ENCODE results near the gene SH3BGRL2.
A peak's percentile ranks its signal among the peaks of the same experiment; 100 is the strongest.

The SH3BGRL2 gene

GRCh38 chr6:79630883-79631692 is at the start of gene SH3BGRL2:
SH3BGRL2 (plus strand) TSS chr6:79631329; CDS start chr6:79631462, 133 bp downstream.
- DNase-seq (ENCODE audit: low read depth, low spot score): peak; percentile 35
- Histone ChIP-seq H3K4me3 (ENCODE audit: insufficient read length, low read depth) (peak within 1 kb of the TSS; percentile 69), H3K27me3 (ENCODE audit: insufficient read depth, insufficient read length) (peaks cover 23% of the 10 kb centered on the region), H3K36me3 (ENCODE audit: insufficient read depth, insufficient read length, low read length) (no peaks in the 10 kb centered on the region), H3K4me1 (ENCODE audit: insufficient read depth, insufficient read length) (no peaks in the 10 kb centered on the region), H3K9ac (ENCODE audit: insufficient read length, low read depth) (peak within 1 kb of the TSS; percentile 79), H3K9me3 (ENCODE audit: insufficient read depth, low read length) (no peaks in the 10 kb centered on the region)
- TF ChIP-seq YY1 (IDR thresholded peaks at IDR 0.05; ENCODE audit: insufficient read depth, insufficient read length) (no peak), ZNF274 (IDR thresholded peaks at IDR 0.05; ENCODE audit: low read depth, low read length) (no peak), SUZ12 (IDR thresholded peaks at IDR 0.05; ENCODE audit: extremely low read depth, insufficient read depth, insufficient read length) (no peak)

DNA sequence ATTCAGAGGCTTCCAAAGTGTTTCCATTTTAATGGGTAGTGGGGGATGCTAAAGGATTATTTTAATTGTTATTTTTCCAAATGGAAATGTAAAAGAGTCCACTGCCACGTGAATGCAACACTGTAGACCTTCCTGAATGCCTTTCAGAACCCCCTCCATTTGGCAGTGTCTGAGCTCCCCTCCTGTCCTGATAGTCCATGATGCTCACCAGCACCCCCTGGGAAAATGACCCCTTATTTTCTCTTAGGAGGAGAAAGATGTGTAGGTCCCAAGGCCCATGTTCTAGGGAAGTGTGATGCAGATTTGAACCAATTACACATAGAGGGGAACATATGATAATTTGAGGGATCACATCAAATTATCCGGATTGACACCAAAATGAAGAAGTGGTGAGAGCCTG is 46.8 kb upstream of the SH3BGRL2 start:
- TF ChIP-seq ZNF274 (IDR thresholded peaks at IDR 0.05; ENCODE audit: low read depth, low read length) (no peak), SUZ12 (IDR thresholded peaks at IDR 0.05; ENCODE audit: extremely low read depth, insufficient read depth, insufficient read length) (no peak), YY1 (IDR thresholded peaks at IDR 0.05; ENCODE audit: insufficient read depth, insufficient read length) (no peak)
- DNase-seq (ENCODE audit: low read depth, low spot score): no peak
- no peaks in the 10 kb centered on the region for H3K27me3 ChIP-seq (ENCODE audit: insufficient read depth, insufficient read length)
- H3K36me3 ChIP-seq (ENCODE audit: insufficient read depth, insufficient read length, low read length): no peaks in the 10 kb centered on the region
- no peak overlapping the region for H3K9ac ChIP-seq (ENCODE audit: insufficient read length, low read depth)
- H3K9me3 ChIP-seq (ENCODE audit: insufficient read depth, low read length): no peaks in the 10 kb centered on the region
- H3K4me3 ChIP-seq (ENCODE audit: insufficient read length, low read depth): no peak overlapping the region
- H3K4me1 ChIP-seq (ENCODE audit: insufficient read depth, insufficient read length): no peaks in the 10 kb centered on the region

- DNase-seq (ENCODE audit: low read depth, low spot score): no peak
- Histone ChIP-seq H3K36me3 (ENCODE audit: insufficient read depth, insufficient read length, low read length) (no peaks in the 10 kb centered on the region), H3K9me3 (ENCODE audit: insufficient read depth, low read length) (no peaks in the 10 kb centered on the region), H3K4me1 (ENCODE audit: insufficient read depth, insufficient read length) (no peaks in the 10 kb centered on the region), H3K27me3 (ENCODE audit: insufficient read depth, insufficient read length) (no peaks in the 10 kb centered on the region), H3K4me3 (ENCODE audit: insufficient read length, low read depth) (no peak overlapping the region), H3K9ac (ENCODE audit: insufficient read length, low read depth) (no peak overlapping the region)
- TF ChIP-seq ZNF274 (IDR thresholded peaks at IDR 0.05; ENCODE audit: low read depth, low read length) (no peak), YY1 (IDR thresholded peaks at IDR 0.05; ENCODE audit: insufficient read depth, insufficient read length) (no peak), SUZ12 (IDR thresholded peaks at IDR 0.05; ENCODE audit: extremely low read depth, insufficient read depth, insufficient read length) (no peak)
These were observed 44.6 kb upstream of the SH3BGRL2 start for GRCh38 chr6:79586548-79586947.

DNA sequence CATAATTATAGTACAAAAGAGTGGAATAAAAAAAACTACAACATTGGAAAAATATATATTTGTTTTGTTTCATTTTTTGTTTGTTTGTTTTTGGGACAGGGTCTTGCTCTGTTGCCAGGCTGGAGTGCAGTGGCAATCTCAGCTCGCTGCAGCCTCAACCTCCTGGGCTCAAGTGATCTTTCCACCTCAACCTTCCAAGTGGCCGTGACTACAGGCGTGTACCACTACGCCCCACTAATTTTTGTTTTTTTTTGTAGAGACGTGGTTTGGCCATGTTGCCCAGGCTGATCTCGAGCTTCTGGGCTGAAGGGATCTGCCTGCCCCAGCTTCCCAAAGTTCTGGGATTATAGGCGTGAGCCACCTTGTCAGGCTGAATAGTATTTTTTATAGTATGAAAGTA is 41.4 kb upstream of the SH3BGRL2 start:
- H3K9me3 ChIP-seq (ENCODE audit: insufficient read depth, low read length): no peaks in the 10 kb centered on the region
- no peaks in the 10 kb centered on the region for H3K4me1 ChIP-seq (ENCODE audit: insufficient read depth, insufficient read length)

DNA sequence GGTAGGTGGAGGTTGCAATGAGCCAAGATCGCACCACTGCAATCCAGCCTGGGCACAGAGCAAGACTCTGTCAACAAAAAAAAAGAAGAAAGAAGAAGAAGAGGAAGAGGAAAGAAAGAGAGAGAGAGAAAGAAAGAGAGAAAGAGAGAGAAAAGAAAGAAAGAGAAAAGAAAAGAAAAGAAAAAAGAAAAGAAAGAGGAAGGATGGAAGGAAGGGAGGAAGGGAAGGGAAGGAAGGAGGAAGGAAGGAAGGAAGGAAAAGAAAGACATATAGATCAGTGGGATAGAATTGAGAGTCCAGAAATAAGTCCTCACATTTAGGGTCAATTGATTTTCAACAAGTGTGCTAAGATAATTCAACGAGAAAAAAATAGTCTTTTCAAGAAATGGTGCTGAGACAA is 34.0 kb upstream of the SH3BGRL2 start:
- H3K9ac ChIP-seq (ENCODE audit: insufficient read length, low read depth): no peak overlapping the region
- no peak for TF ChIP-seq SUZ12 (IDR thresholded peaks at IDR 0.05; ENCODE audit: extremely low read depth, insufficient read depth, insufficient read length)
- TF ChIP-seq YY1 (IDR thresholded peaks at IDR 0.05; ENCODE audit: insufficient read depth, insufficient read length): no peak
- no peak for TF ChIP-seq ZNF274 (IDR thresholded peaks at IDR 0.05; ENCODE audit: low read depth, low read length)
- H3K27me3 ChIP-seq (ENCODE audit: insufficient read depth, insufficient read length): no peaks in the 10 kb centered on the region
- no peaks in the 10 kb centered on the region for H3K4me1 ChIP-seq (ENCODE audit: insufficient read depth, insufficient read length)
- H3K4me3 ChIP-seq (ENCODE audit: insufficient read length, low read depth): no peak overlapping the region
- H3K9me3 ChIP-seq (ENCODE audit: insufficient read depth, low read length): no peaks in the 10 kb centered on the region
- no peaks in the 10 kb centered on the region for H3K36me3 ChIP-seq (ENCODE audit: insufficient read depth, insufficient read length, low read length)
- no peak for DNase-seq (ENCODE audit: low read depth, low spot score)

More for the DNA sequence above, 41.4 kb upstream of the SH3BGRL2 start:
- Histone ChIP-seq H3K27me3 (ENCODE audit: insufficient read depth, insufficient read length) (no peaks in the 10 kb centered on the region), H3K4me3 (ENCODE audit: insufficient read length, low read depth) (no peak overlapping the region), H3K9ac (ENCODE audit: insufficient read length, low read depth) (no peak overlapping the region), H3K36me3 (ENCODE audit: insufficient read depth, insufficient read length, low read length) (no peaks in the 10 kb centered on the region)
- DNase-seq (ENCODE audit: low read depth, low spot score): no peak
- TF ChIP-seq ZNF274 (IDR thresholded peaks at IDR 0.05; ENCODE audit: low read depth, low read length): no peak
- no peak for TF ChIP-seq SUZ12 (IDR thresholded peaks at IDR 0.05; ENCODE audit: extremely low read depth, insufficient read depth, insufficient read length)
- TF ChIP-seq YY1 (IDR thresholded peaks at IDR 0.05; ENCODE audit: insufficient read depth, insufficient read length): no peak

DNA sequence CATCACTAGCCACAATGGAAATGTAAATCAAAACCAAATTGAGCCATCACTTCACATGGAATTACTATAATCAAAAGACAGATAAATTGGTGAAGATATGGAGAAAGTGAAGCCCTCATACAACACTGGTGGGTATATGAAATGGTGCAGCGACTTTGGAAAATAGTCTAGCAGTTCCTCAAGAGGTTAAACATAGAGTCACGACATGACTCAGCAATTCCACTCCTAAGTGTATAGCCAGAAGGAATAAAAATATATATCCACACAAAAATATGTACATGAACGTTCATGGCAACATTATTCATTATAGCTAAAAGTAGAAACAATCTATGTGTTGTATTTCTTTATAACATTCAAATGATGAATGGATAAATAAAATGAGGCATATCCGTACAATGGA is 33.1 kb upstream of the SH3BGRL2 start:
- Histone ChIP-seq H3K9me3 (ENCODE audit: insufficient read depth, low read length) (no peaks in the 10 kb centered on the region), H3K36me3 (ENCODE audit: insufficient read depth, insufficient read length, low read length) (no peaks in the 10 kb centered on the region), H3K4me1 (ENCODE audit: insufficient read depth, insufficient read length) (no peaks in the 10 kb centered on the region), H3K27me3 (ENCODE audit: insufficient read depth, insufficient read length) (no peaks in the 10 kb centered on the region), H3K4me3 (ENCODE audit: insufficient read length, low read depth) (no peak overlapping the region), H3K9ac (ENCODE audit: insufficient read length, low read depth) (no peak overlapping the region)
- TF ChIP-seq SUZ12 (IDR thresholded peaks at IDR 0.05; ENCODE audit: extremely low read depth, insufficient read depth, insufficient read length): no peak
- no peak for TF ChIP-seq ZNF274 (IDR thresholded peaks at IDR 0.05; ENCODE audit: low read depth, low read length)
- no peak for TF ChIP-seq YY1 (IDR thresholded peaks at IDR 0.05; ENCODE audit: insufficient read depth, insufficient read length)
- DNase-seq (ENCODE audit: low read depth, low spot score): no peak

DNA sequence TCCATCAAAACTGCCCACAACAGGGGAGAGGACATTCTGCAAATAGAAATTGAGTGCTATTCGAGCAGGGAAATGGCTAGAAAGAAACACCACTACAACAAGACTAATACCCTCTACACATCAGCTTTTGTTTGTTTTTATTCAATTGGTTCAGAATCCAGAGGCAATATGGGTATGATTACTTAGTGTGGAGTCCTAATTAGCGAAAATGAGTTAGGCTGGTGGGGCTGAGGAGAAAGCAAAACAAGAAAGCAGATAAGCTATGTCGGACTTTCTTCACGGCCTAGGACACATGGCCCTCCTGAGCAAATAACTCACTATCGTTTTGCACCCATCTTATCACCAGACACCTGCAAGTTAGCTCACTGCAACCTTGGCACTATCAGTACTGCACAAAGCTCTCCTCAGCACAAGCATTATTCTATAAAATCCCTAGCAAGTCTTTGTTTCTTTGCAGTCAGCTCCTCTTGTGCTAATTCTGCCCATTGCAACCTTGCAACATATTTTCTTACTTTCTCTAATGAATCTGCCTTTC is 31.3 kb upstream of the SH3BGRL2 start:
- no peak overlapping the region for H3K4me3 ChIP-seq (ENCODE audit: insufficient read length, low read depth)
- no peak for TF ChIP-seq SUZ12 (IDR thresholded peaks at IDR 0.05; ENCODE audit: extremely low read depth, insufficient read depth, insufficient read length)
- no peak for DNase-seq (ENCODE audit: low read depth, low spot score)
- H3K4me1 ChIP-seq (ENCODE audit: insufficient read depth, insufficient read length): no peaks in the 10 kb centered on the region
- H3K27me3 ChIP-seq (ENCODE audit: insufficient read depth, insufficient read length): no peaks in the 10 kb centered on the region
- H3K9ac ChIP-seq (ENCODE audit: insufficient read length, low read depth): no peak overlapping the region
- no peaks in the 10 kb centered on the region for H3K9me3 ChIP-seq (ENCODE audit: insufficient read depth, low read length)
- no peaks in the 10 kb centered on the region for H3K36me3 ChIP-seq (ENCODE audit: insufficient read depth, insufficient read length, low read length)

All from NT2/D1 (cell line).